ENCODE results near the gene SLC48A1.

SLC48A1 gene

GRCh38 chr12:47783821-47784819 is 11.1 kb downstream of the SLC48A1 start:
- TF ChIP-seq ZC3H10 (CRISPR knock-in tag; IDR thresholded peaks at IDR 0.05) (no peak), ZNF70 (CRISPR knock-in tag; IDR thresholded peaks at IDR 0.05) (no peak), OSR1 (CRISPR knock-in tag; IDR thresholded peaks at IDR 0.05) (no peak), CREB5 (CRISPR knock-in tag; IDR thresholded peaks at IDR 0.05; ENCODE audit: low read depth) (no peak), CSDC2 (CRISPR knock-in tag; IDR thresholded peaks at IDR 0.05) (no peak), ESRRG (CRISPR knock-in tag; IDR thresholded peaks at IDR 0.05) (no peak), BACH2 (CRISPR knock-in tag; IDR thresholded peaks at IDR 0.05; ENCODE audit: borderline replicate concordance) (no peak), RARB (CRISPR knock-in tag; IDR thresholded peaks at IDR 0.05) (no peak), ZNF565 (CRISPR knock-in tag; conservative IDR thresholded peaks at IDR 0.05; ENCODE audit: low read depth) (no peak), PPARA (CRISPR knock-in tag; IDR thresholded peaks at IDR 0.05; ENCODE audit: borderline replicate concordance) (no peak)
- ATAC-seq = no peak

- no peak for ATAC-seq
- TF ChIP-seq PATZ1 (CRISPR knock-in tag; IDR thresholded peaks at IDR 0.05; ENCODE audit: borderline replicate concordance) = no peak
- TF ChIP-seq GLIS3 (CRISPR knock-in tag; IDR thresholded peaks at IDR 0.05) = no peak
- TF ChIP-seq TSHZ2 (CRISPR knock-in tag; IDR thresholded peaks at IDR 0.05) = no peak
- no peak for TF ChIP-seq ZNF8 (CRISPR knock-in tag; IDR thresholded peaks at IDR 0.05)
- TF ChIP-seq POU6F1 (CRISPR knock-in tag; IDR thresholded peaks at IDR 0.05; ENCODE audit: borderline replicate concordance, low read depth) = no peak
- TF ChIP-seq TOX (CRISPR knock-in tag; IDR thresholded peaks at IDR 0.05; ENCODE audit: borderline replicate concordance) = no peak
- TF ChIP-seq CSRNP3 (CRISPR knock-in tag; IDR thresholded peaks at IDR 0.05) = no peak
- TF ChIP-seq ZC3H10 (CRISPR knock-in tag; IDR thresholded peaks at IDR 0.05) = no peak
- no peak for TF ChIP-seq CREB5 (CRISPR knock-in tag; IDR thresholded peaks at IDR 0.05; ENCODE audit: low read depth)
- no peak for TF ChIP-seq ZFP3 (CRISPR knock-in tag; IDR thresholded peaks at IDR 0.05)
- no peak for TF ChIP-seq ZFP30 (CRISPR knock-in tag; IDR thresholded peaks at IDR 0.05)
- no peak for TF ChIP-seq OSR1 (CRISPR knock-in tag; IDR thresholded peaks at IDR 0.05)
Observed at GRCh38 chr12:47785036-47785886, 12.2 kb downstream of the SLC48A1 start.

Measured in SK-N-SH treated with all-trans-retinoic acid at 6 μM for 48 hours (cell line).